Endothelial cell of umbilical vein (primary cell): ENCODE results near the gene RAD52. TPM values are rescaled to one million over a fixed set of nuclear protein-coding genes. Genes with fewer than 3 reads are reported as not detected.

Source experiments
- BruUV-seq: library from RNA; stranded (reverse); fragments of 400-500 nt; replicated peaks from 2 replicates; lab custom pipeline; 2021; lab: Mats Ljungman, UMichigan
- CTCF ChIA-PET: fragments of 300-600, 350-600 bp; sonication (Branson Sonifier 250); formaldehyde crosslinking; loops from one replicate; lab custom pipeline; 2021; ENCODE audit warnings: antibody characterized with exemption, inconsistent platforms; lab: Charles Lee
- POLR2A ChIA-PET: fragments of 300-600, 350-600 bp; sonication (Branson Sonifier 250); formaldehyde crosslinking; loops from one replicate; lab custom pipeline; 2021; ENCODE audit warnings: antibody characterized with exemption, inconsistent platforms; lab: Charles Lee
- DNase-seq: peaks from one replicate; pipeline ENCODE4 v3.0.0-alpha.2; 2011; ENCODE audit warnings: low read depth, low spot score
- FAIRE-seq: peaks from 2 replicates; lab custom pipeline; 2011; peaks lifted over from hg19 to GRCh38; lab: Jason Lieb, UNC
- H2AFZ ChIP-seq: 2 replicates; pipeline ENCODE4 v1.6.0; 2012; ENCODE audit warnings: low read depth, low read length, control low read depth, inconsistent platforms
- H3K27ac ChIP-seq: 2 replicates; pipeline ENCODE4 v1.5.1; 2011; ENCODE audit warnings: low read depth, mild to moderate bottlenecking, control low read depth, low read length, moderate library complexity; ENCODE audit not compliant: insufficient read depth
- H3K27me3 ChIP-seq, 2 experiments: 2 replicates each; pipeline versions ENCODE4 v1.6.0 to v1.6.1; 2011; ENCODE audit warnings: low read length in 2 of 2, mixed read lengths in 1 of 2; ENCODE audit not compliant: control insufficient read depth in 2 of 2, insufficient read depth in 2 of 2
- H3K36me3 ChIP-seq, 2 experiments: 2 replicates in 1 of 2; 3 replicates in 1 of 2; pipeline ENCODE4 v1.5.1; 2011; ENCODE audit warnings: low read length in 2 of 2, mild to moderate bottlenecking in 1 of 2, moderate library complexity in 1 of 2; ENCODE audit not compliant: control insufficient read depth in 2 of 2, insufficient read depth in 2 of 2; ENCODE audit errors: extremely low read depth in 1 of 2
- H3K4me1 ChIP-seq: 3 replicates; pipeline ENCODE4 v1.5.1; 2011; ENCODE audit warnings: mild to moderate bottlenecking, low read length; ENCODE audit not compliant: control insufficient read depth, insufficient read depth; ENCODE audit errors: extremely low read depth
- H3K4me2 ChIP-seq: 2 replicates; pipeline ENCODE4 v1.6.1; 2011; ENCODE audit warnings: low read length, control low read depth, mixed read lengths; ENCODE audit not compliant: insufficient read depth
- H3K4me3 ChIP-seq, 3 experiments: fragments of 200-600 bp in 1 of 3; sonication (generic), shearing (Covaris generic) in 1 of 3; replicated peaks in 1 of 3; 2 replicates each; pipeline ENCODE4 v1.5.1; 2011 to 2016; ENCODE audit warnings: control low read depth in 3 of 3, low read length in 3 of 3, mild to moderate bottlenecking in 2 of 3, inconsistent platforms in 1 of 3, low read depth in 1 of 3, moderate library complexity in 1 of 3; ENCODE audit not compliant: insufficient read depth in 1 of 3
- H3K79me2 ChIP-seq: 2 replicates; pipeline ENCODE4 v1.6.0; 2012; ENCODE audit warnings: low read length, inconsistent platforms; ENCODE audit not compliant: control insufficient read depth, insufficient read depth
- H3K9ac ChIP-seq: replicated peaks from 2 replicates; pipeline ENCODE3; 2011; ENCODE audit warnings: low read length, control low read depth; ENCODE audit not compliant: insufficient read depth; ENCODE audit errors: extremely low read depth
- H3K9me1 ChIP-seq: replicated peaks from 3 replicates; pipeline ENCODE4 v1.6.0; 2011; ENCODE audit warnings: mild to moderate bottlenecking, low read length; ENCODE audit not compliant: control insufficient read depth, insufficient read depth; ENCODE audit errors: extremely low read depth
- H3K9me3 ChIP-seq: replicated peaks from 2 replicates; pipeline ENCODE4 v1.5.1; 2012; ENCODE audit warnings: low read length, inconsistent platforms; ENCODE audit not compliant: control insufficient read depth, insufficient read depth
- H4K20me1 ChIP-seq: replicated peaks from 2 replicates; pipeline ENCODE3; 2011; ENCODE audit warnings: mild to moderate bottlenecking, low read length; ENCODE audit not compliant: control insufficient read depth, insufficient read depth; ENCODE audit errors: extremely low read depth
- EZH2 ChIP-seq: IDR thresholded peaks from 2 replicates; pipeline ENCODE4 v1.6.1; 2012; ENCODE audit warnings: borderline replicate concordance, low read depth, mild to moderate bottlenecking, moderate library complexity, low read length, inconsistent platforms; ENCODE audit not compliant: severe bottlenecking
- FOS ChIP-seq: IDR thresholded peaks from 2 replicates; pipeline ENCODE4 v1.6.1; 2011; ENCODE audit warnings: mild to moderate bottlenecking, low read length, moderate library complexity, borderline replicate concordance; ENCODE audit not compliant: insufficient read depth
- GATA2 ChIP-seq: IDR thresholded peaks from 2 replicates; pipeline ENCODE4 v1.7.0; 2011; ENCODE audit warnings: low read depth, mild to moderate bottlenecking, moderate library complexity, mixed read lengths, low read length; ENCODE audit not compliant: insufficient read length, insufficient read depth
- MYC ChIP-seq: IDR thresholded peaks from one replicate; pipeline ENCODE4 v1.6.1; 2011; ENCODE audit warnings: mild to moderate bottlenecking, low read depth, low read length
- POLR2A ChIP-seq: IDR thresholded peaks from 2 replicates; pipeline ENCODE4 v1.6.1; 2012; ENCODE audit warnings: low read depth, mild to moderate bottlenecking, control low read depth, low read length
- POLR2AphosphoS5 ChIP-seq: IDR thresholded peaks from 2 replicates; pipeline ENCODE4 v1.6.1; 2012; ENCODE audit warnings: low read depth, mild to moderate bottlenecking, control low read depth, low read length, moderate library complexity; ENCODE audit not compliant: insufficient read depth
- dilution Hi-C: fragments of 300-500 bp; cut with MboI; formaldehyde crosslinking; loops from one replicate; pipeline ENCODE4 v1.15.0; 2019; ENCODE audit warnings: low sequenced_read_pairs; ENCODE audit not compliant: extremely low pct_ligation_motif_present
- intact Hi-C: fragments of 100-400 bp; cut with micrococcal nuclease; formaldehyde crosslinking; loops from one replicate; pipeline ENCODE4 v1.10.0; 2022
- polyA plus RNA-seq, 4 experiments: library from polyadenylated mRNA; depleted of rRNA in 3 of 4; stranded (reverse) in 3 of 4; unstranded in 1 of 4; fragments of >200 nt; gene quantifications; 2 replicates each; pipeline versions ENCODE4 v1.2.1 to v1.2.3, GENCODE V29; 2011 to 2012; ENCODE audit warnings: missing spikeins in 1 of 4
- total RNA-seq: library from RNA; stranded (reverse); gene quantifications from 2 replicates; pipeline ENCODE4 v1.2.3, GENCODE V29; 2021
- TF ChIP-seq, protein P1 (sequence below): IDR thresholded peaks from 2 replicates; pipeline ENCODE4 v1.6.1; 2011; ENCODE audit not compliant: insufficient read depth, insufficient read length

RAD52 gene
- total and polyA plus RNA-seq, 2 donors (not counting 3 experiments of a cell fraction or from before 2014, with no cell fraction given): 9.4 to 16.1 TPM

DNA sequence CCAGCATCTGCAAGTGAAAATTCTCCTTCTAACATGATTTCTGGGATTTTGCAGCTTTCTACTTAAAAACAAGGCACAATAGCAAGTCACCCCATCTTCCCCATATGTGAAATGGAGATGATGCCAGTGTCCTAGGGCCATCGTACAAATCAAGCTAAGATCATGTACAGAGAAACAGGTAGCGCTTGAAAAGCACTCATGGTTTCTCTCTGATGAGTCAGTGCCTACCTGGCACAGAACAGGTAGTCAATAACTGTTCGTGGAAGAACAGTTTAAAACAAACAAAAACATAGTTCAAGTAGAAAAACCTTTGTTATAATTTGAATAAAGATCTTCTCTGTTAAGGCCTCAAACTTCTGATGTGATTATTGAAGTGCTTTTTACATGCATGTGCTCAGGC, 46.9 kb downstream of the RAD52 start:
- Histone ChIP-seq H3K9ac (no peak overlapping the region), H2AFZ (no peak overlapping the region), H3K4me3 (no peak overlapping the region), H3K9me3 (no peaks in the 10 kb centered on the region), H3K79me2 (no peaks in the 10 kb centered on the region), H4K20me1 (no peaks in the 10 kb centered on the region), H3K4me1 (no peaks in the 10 kb centered on the region), H3K9me1 (no peaks in the 10 kb centered on the region), H3K27ac (no peak overlapping the region), H3K36me3 (peaks cover 11 to 39% of the 10 kb centered on the region in 2 experiments), H3K4me2 (no peak overlapping the region), H3K27me3 (no peaks in the 10 kb centered on the region)
- dilution Hi-C loops: no loop called here
- TF ChIP-seq POLR2AphosphoS5 (no peak), POLR2A (no peak), EZH2 (no peak), MYC (no peak), FOS (no peak), GATA2 (no peak)
- TF ChIP-seq, protein P1, sequence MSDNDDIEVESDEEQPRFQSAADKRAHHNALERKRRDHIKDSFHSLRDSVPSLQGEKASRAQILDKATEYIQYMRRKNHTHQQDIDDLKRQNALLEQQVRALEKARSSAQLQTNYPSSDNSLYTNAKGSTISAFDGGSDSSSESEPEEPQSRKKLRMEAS: no peak
- FAIRE-seq (no peak), DNase-seq (no peak)
- CTCF ChIA-PET: interaction anchor here (1.3 kb wide), 1 partner anchor 190 kb away, joined by 4 read pairs; no protein-coding TSS in a partner anchor
- intact Hi-C loops: no loop called here
- POLR2A ChIA-PET: no interaction called here
- BruUV-seq: no TSS peak

DNA sequence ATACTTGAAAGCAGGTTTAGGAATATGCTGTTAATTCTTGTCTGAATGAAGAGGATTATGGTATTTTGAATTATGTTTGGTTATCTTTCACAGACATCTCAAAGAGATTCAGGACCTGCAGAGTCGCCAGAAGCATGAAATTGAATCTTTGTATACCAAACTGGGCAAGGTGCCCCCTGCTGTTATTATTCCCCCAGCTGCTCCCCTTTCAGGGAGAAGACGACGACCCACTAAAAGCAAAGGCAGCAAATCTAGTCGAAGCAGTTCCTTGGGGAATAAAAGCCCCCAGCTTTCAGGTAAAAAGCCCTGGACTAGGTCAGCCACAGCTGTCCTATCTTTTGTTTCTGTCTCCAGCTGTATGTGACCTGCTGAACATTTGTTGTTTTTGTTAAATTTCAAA, 52.1 kb downstream of the RAD52 start:
- H3K9ac ChIP-seq: no peak overlapping the region
- no peak for TF ChIP-seq MYC
- BruUV-seq: no TSS peak
- H3K9me1 ChIP-seq: no peaks in the 10 kb centered on the region
- POLR2A ChIA-PET: no interaction called here
- CTCF ChIA-PET: interaction anchor here (0.8 to 2.4 kb wide), 7 partner anchors 8 to 328 kb away, joined by 3 to 8 read pairs (median 3); partner anchors contain the start of gene RAD52
- no peak overlapping the region for H3K4me2 ChIP-seq
- no peaks in the 10 kb centered on the region for H3K27me3 ChIP-seq
- intact Hi-C loops: no loop called here
- no peaks in the 10 kb centered on the region for H3K9me3 ChIP-seq
- H3K4me1 ChIP-seq: no peaks in the 10 kb centered on the region
- no peak for FAIRE-seq
- no peak overlapping the region for H3K27ac ChIP-seq
- H4K20me1 ChIP-seq: no peaks in the 10 kb centered on the region
- dilution Hi-C loops: no loop called here
- no peak overlapping the region for H3K4me3 ChIP-seq
- no peak overlapping the region for H2AFZ ChIP-seq
- H3K36me3 ChIP-seq: peaks cover 14 to 20% of the 10 kb centered on the region in 2 experiments
- no peaks in the 10 kb centered on the region for H3K79me2 ChIP-seq
- no peak for DNase-seq
